GM11168 (cell line): ENCODE data around the gene EXD3.

Experiments
- in situ Hi-C: fragments of 300-500 bp; cut with MboI; formaldehyde crosslinking; loops from one replicate; pipeline ENCODE4 v1.12.0; 2022; ENCODE audit warnings: low sequenced_read_pairs; ENCODE audit not compliant: unreplicated experiment

Gene EXD3

DNA sequence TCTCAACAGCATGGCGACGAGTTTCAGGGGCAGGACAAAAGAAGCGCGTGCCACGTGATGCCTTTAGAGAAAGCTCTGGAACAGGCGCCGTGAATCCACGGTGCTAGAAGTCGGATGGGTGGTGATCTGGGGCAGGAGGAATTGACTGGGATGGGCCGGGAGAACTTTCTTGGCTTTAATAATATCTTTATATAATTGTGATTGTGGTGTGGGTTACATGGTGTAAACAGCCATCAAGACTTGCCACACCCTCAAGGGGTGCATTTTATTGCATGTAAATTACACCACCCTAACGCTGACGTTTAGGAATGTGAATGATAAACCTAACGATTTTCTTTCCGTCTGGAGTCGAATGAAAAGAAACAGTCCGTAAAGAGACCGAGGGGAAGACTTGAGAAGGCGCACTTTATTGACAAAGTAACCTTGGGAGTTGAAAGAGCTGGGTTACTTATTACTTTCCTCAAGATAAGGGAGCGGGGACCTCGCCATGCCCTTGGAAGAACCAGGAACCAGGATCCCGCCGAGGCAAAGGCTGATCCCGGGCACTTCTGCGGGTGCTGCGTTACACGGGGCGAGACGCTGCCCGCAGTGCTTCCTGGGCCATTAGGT is 129.4 kb downstream of the EXD3 start:
- in situ Hi-C loops, result loop anchor here (10.0 kb wide), 1 partner anchor 111 kb away; no protein-coding TSS in a partner anchor

- in situ Hi-C loops, result loop anchor here (10.0 kb wide), 1 partner anchor 112 kb away; no protein-coding TSS in a partner anchor
These were observed 129.9 kb downstream of the EXD3 start for GRCh38 chr9:137293094-137293481.

DNA sequence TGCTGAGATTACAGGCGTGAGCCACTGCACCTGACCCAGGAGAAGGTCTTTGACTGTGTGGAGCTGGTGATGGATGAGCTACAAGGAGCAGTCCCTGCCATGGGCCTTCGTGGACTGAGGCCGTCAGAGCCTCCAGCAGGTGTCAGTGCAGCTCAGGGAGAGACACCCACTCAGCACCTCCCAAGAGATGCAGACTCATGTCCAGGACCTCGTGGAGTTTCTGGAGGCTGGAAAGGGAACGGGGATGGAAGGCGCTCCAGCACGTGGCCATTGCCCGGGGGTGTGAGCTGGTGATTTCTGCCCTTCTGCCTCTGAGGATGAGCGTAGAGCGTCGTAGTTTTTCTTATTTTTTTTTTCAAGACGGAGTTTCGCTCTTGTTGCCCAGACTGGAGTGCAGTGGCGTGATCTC is 136.0 kb downstream of the EXD3 start:
- in situ Hi-C loops, result no loop called here

GRCh38 chr9:137281345-137282116 is 141.4 kb downstream of the EXD3 start:
- in situ Hi-C loops, result no loop called here

DNA sequence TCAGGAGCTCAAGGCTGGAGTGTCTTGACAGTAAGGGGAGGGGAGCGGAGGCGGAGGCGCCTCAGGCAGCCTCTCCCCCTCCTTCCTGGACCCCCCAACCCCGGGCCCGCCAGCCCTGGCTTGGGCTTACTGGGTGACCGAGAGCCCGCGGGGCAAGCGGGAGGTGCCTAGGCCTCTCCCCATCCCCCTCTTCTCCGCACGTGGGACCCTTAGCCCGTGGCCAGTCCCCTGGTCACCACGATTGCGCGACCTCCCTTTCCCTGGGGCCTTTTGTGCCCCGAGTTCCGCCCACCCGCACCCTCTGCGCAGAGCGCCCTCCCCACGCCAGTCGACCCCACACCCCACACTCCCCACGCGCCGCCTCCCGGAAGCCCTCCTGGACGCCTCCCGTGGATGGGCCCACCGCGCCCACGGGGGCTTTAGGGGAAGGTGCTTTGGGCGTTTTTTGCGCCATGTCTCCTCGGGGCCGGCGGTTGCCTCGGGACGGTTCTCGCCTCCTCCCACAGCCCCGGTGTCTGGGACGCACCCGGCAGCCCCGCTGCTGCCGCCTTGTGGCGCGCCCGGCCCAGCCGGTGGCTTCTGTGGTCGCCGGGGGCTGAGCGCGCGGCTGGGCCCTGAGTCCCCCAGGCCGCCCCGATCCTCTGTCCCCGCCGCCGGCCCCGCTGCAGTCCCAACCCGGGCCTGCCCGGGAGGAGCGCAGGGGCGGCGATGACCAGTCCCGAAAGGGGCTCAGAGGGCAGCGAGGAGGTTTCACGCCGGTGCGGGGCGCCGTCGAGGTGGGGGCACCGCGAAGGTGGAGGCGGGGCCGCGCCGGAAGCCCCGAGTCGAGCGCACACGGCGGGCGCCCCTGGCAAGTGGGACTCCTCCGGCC is 142.3 kb downstream of the EXD3 start:
- in situ Hi-C loops, result no loop called here

- in situ Hi-C loops, result no loop called here
These were observed 143.1 kb downstream of the EXD3 start for GRCh38 chr9:137279741-137280473.

DNA sequence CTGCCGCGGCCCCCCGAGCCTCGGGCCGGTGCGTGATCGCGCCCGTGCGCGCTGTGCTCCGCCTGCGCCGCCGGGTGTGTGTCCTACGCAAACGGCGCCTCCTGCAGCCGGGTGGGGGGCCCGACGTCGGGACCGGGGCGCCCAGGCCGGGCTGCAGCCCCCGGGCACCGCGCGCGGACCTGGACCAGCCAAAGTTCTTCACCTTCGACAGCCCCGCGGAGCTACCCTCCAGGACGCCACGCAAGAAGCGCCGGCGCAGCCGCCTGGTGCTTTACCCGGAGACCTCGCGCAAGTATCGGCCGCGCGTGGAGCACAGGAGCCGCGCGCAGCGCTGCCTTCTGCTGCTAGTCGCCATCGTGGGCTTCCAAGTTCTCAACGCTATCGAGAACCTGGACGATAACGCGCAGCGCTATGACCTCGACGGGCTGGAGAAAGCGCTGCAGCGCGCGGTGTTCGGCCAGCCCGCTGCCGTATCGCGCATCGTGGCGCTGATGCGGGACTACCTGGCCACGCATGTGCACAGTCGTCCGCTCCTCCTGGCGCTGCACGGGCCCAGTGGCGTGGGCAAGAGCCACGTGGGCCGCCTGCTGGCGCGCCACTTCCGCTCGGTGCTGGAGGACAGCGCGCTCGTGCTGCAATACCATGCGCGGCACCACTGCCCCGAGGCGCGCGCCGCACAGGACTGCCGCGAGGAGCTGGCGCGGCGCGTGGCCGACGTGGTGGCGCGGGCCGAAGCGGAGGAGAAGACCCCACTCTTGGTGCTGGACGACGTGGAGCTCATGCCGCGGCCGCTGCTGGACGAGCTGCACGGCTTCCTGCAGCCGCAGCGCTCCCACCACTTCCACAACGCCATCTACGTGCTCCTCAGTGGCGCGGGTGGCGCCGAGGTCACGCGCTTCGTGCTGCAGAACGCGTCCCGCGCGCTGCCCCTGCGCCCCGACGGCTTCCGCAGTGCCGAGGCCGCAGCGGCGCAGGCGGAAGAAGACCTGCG is 143.9 kb downstream of the EXD3 start:
- in situ Hi-C loops, result no loop called here

DNA sequence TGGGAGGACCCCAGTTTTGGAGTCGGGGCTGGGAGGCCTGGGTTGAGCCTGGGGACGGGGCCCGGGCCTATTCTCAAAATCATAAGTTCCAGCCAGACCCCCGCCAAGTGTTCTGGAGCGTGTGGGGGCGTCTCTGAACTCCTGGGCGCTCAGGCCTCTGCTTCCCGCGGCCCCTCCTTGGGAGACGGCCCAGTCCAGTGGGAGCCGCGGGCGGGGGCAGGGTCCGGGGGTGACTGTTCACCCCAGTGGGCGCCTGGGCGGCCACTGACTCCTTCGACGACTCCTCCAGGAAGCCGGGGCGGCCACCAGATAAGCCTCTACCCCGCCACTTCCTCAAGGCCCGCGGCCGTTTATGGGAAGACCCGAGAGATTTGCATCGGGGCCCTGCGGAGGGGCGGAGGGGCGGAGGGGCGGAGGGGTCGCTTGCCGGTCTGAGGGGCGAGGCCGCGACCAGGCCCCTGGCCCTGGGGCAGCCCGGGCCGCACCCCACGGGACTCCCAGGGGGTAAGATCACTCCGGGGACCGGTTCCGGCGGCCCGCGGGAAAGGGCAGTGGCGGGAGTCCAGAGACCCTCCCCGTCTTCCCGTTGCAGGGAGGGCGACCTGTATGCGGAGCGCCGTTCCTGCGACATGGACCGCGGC is 144.8 kb downstream of the EXD3 start:
- in situ Hi-C loops, result no loop called here

- in situ Hi-C loops, result no loop called here
These were observed 145.5 kb downstream of the EXD3 start, which contains the start of gene TOR4A for GRCh38 chr9:137277329-137278041. TSS of gene TOR4A (plus strand) at chr9:137277726. CDS start at chr9:137278690, 964 bp downstream.

GRCh38 chr9:137276473-137277328 is 146.3 kb downstream of the EXD3 start:
- in situ Hi-C loops, result no loop called here

DNA sequence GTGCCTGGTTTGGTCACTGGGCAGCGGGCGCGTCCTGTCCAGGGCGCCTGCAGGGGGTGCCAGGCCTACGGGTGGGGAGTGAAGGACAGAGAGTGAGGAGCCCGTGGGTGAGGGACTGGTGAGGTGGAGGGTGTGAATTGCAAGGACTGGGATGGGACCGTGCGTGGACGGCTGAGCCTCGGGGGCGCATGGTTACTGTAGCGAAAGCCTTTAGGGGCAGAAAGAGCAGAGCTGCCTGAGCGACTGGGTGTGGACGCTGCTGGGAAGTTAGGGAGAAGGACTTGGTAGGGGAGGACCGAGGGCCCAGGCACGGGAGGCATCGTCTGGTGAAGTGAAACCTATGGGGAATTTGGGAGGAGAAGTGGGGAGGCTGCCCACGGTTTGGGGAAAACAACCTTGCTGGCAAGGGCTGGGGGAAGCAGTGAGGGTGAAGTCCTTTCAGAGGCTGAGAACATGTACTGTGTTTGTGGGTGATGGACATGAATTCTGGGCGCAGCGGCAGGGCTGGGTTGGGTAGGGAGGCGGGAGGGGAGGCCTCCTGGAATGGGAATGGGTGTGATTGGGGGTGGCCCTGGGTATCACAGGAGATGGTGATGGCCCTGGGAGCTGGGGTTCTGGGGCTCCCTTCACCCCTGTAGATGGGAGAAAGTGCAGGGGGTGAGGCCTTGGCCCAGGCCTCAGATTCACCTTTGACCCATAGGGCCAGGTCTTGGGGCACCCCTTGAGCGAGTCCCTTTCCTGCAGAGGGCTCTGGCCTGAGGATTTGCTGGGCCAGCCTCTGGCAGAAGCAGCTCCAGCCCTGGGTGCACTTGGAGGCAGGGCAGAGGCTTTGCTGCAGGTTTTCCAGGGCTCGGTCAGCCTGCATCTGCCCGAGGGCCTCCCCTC is 147.1 kb downstream of the EXD3 start:
- in situ Hi-C loops, result no loop called here

GRCh38 chr9:137275203-137275587 is 147.8 kb downstream of the EXD3 start:
- in situ Hi-C loops, result no loop called here

DNA sequence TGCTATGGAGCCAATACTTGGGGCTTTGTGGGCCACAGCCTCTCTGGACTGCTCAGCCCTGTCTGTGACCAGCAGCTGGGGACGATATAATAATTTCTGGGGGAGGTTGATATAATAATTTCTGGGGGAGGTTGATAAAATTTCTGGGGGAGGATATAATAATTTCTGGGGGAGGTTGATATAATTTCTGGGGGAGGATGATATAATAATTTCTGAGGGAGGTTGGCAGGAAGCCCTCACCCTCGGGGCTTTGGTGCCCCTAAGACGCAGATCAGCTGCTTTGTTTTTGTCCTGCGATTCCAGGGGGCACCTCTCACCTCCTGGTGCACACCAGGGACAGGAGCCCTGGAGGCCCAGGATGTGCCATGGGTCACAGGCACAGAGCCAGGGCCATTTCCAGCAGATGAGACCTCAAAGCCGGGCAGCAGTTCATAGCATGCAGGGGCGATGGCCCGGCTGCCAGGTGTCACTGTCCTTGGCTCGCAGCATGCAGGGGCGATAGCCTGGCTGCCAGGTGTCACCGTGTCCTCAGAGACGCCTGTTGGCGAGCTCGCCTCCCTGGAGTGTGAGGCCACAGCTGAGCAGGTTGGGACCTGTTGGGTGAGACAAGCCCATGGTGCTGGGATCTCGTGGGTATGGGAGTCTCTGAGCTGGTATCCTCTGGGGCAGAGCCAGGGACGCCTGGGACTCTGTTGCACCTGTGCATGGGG is 149.2 kb downstream of the EXD3 start:
- in situ Hi-C loops, result no loop called here

DNA sequence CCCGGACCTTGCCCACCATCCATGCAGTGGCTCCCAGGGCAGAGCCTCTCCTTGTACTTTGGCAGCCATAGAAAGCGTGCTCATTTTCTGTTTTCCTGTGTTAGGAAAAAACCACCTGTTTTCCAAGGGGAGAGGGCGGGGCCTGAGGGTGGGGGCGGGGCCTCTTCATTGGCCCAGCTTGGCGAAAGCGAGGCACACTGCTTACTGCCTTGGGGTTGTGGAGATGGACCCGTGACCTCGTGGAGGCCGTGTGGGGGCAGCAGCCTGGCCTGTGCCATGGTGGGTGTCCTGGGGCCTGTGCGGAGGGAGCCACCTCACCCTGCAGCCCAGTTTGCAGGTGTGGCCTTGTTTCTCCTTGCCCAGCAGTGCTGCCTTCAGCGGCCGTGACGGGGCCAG is 149.9 kb downstream of the EXD3 start:
- in situ Hi-C loops, result no loop called here
